Measurements from ENCODE around the gene NUDT16L1. TPM values are rescaled to one million over a fixed set of nuclear protein-coding genes. Genes with fewer than 3 reads are reported as not detected.
A peak's percentile ranks its signal among the peaks of the same experiment; 100 is the strongest.

Gene NUDT16L1
- total RNA-seq, 1 donor, result 15.4 TPM

- DNase-seq (ENCODE audit: low read depth), result no peak
- TF ChIP-seq CTCF (IDR thresholded peaks at IDR 0.05; ENCODE audit: insufficient read depth, low read length), result no peak
- no peak overlapping the region for H3K4me3 ChIP-seq (ENCODE audit: low read depth, low read length)
Measured at GRCh38 chr16:4724661-4725270, 31.4 kb downstream of the NUDT16L1 start.

DNA sequence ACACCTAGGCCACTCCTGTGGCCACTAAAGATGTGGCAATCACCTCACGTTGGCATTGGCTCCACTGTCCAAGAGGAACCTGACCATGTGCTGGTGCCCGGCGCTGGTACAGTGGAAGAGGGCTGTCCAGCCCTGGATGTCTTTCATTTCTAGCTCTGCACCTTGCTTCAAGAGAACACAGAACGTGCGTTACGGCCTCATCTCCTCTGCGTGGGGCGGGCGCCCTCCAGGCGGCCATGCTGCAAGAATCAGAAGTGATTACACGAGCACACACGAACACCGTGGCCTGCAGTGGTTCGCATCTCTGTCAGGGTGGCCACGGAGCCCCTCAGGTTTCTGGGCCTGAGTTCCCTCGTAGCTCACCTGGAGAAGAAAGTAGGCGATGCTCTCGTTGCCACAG lies 33.3 kb downstream of the NUDT16L1 start:
- no peak for TF ChIP-seq CTCF (IDR thresholded peaks at IDR 0.05; ENCODE audit: insufficient read depth, low read length)
- H3K4me3 ChIP-seq (ENCODE audit: low read depth, low read length), result no peak overlapping the region
- DNase-seq (ENCODE audit: low read depth), result no peak

DNA sequence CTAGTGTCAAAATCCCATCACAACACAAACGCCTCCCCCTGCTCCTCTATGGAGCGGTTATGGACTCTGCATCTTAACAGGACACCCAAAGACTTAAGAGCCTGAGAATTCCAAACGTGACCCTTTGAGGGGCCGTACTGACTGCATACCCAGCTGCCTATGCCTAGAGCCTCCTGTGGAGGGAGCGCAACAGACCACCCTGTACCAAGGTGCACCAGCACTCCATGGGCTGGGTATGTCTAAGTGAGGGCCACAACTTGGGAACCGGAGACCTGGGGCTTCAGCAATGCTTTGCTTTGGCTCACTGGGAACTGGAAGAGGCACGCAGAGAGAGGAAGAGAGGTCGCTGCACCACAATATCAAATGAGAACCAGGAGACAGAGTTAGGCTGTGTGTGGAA lies 35.3 kb downstream of the NUDT16L1 start:
- H3K4me3 ChIP-seq (ENCODE audit: low read depth, low read length), result no peak overlapping the region
- no peak for DNase-seq (ENCODE audit: low read depth)
- TF ChIP-seq CTCF (IDR thresholded peaks at IDR 0.05; ENCODE audit: insufficient read depth, low read length), result no peak

DNA sequence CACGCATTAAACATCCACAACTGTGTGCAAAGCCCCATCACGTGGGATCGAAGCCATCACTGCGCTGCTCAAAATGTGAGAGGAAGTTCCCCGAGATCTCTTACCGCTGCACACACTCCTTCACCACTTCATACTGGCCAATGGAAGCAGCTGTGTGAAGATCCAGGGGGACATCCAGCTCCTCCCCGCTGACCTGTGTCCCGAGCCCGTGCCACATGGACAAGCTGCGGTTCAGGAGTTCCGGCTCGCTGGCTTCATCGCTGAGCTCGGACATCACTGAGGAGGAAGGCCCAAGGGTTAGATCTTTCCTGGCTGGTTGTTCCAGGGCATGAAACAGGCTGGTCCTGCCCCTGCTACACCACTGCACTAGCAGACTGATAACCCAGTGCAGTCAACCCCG lies 36.5 kb downstream of the NUDT16L1 start:
- no peak for DNase-seq (ENCODE audit: low read depth)
- no peak for TF ChIP-seq CTCF (IDR thresholded peaks at IDR 0.05; ENCODE audit: insufficient read depth, low read length)
- H3K4me3 ChIP-seq (ENCODE audit: low read depth, low read length), result no peak overlapping the region

DNA sequence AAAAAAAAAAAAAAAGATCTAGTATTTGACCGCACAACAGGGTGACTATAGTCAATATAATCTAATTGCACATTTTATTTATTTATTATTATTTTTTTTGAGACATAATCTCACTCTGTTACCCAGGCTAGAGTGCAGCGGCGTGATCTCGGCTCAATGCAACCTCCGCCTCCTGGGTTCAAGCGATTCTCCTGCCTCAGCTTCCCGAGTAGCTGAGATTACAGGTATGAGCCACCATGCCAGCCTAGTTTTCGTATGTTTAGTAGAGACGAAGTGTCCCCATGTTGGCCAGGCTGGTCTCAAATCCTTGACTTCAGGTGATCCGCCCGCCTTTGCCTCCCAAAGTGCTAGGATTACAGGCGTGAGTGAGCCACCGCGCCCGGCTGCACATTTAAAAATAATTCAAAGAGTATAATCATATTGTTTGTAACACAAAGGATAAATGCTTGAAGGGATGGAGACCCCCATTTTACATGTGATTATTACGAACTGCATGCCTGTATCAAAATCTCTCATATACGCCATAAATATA lies 39.9 kb downstream of the NUDT16L1 start:
- peak overlapping the region; percentile 93 for H3K4me3 ChIP-seq (ENCODE audit: low read depth, low read length)
- no peak for DNase-seq (ENCODE audit: low read depth)
- TF ChIP-seq CTCF (IDR thresholded peaks at IDR 0.05; ENCODE audit: insufficient read depth, low read length), result no peak

DNA sequence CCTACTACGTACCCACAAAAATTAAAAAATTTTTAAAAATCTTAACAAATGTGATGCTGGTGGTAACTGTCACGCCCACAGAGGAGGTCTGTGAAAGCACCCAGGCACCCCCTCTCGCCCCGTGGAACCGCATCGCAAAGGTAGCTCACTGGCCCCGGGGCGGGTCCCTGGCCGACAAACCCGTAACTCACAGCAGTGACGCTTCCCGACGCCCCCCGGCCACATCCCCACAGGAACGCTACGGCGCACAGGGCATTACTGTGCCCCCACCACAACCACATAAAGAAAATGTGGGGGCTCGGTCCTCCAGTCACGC lies 40.3 kb downstream of the NUDT16L1 start:
- H3K4me3 ChIP-seq (ENCODE audit: low read depth, low read length), result peak overlapping the region; percentile 93
- no peak for TF ChIP-seq CTCF (IDR thresholded peaks at IDR 0.05; ENCODE audit: insufficient read depth, low read length)
- DNase-seq (ENCODE audit: low read depth), result no peak

Measured in fibroblast of the aortic adventitia (primary cell).